GM19455 (cell line): ENCODE results near the gene SLC35E4.
"Not testable (repeated sequence)": the region's sequence is repeated elsewhere in the genome, so short reads cannot be mapped to it uniquely, and the experiment has no call there.

Experiments used
- ATAC-seq: cut with Tn5 transposase; IDR thresholded peaks from one replicate; pipeline ENCODE4 v1.9.1; 2021; ENCODE audit not compliant: unreplicated experiment

The SLC35E4 gene

DNA sequence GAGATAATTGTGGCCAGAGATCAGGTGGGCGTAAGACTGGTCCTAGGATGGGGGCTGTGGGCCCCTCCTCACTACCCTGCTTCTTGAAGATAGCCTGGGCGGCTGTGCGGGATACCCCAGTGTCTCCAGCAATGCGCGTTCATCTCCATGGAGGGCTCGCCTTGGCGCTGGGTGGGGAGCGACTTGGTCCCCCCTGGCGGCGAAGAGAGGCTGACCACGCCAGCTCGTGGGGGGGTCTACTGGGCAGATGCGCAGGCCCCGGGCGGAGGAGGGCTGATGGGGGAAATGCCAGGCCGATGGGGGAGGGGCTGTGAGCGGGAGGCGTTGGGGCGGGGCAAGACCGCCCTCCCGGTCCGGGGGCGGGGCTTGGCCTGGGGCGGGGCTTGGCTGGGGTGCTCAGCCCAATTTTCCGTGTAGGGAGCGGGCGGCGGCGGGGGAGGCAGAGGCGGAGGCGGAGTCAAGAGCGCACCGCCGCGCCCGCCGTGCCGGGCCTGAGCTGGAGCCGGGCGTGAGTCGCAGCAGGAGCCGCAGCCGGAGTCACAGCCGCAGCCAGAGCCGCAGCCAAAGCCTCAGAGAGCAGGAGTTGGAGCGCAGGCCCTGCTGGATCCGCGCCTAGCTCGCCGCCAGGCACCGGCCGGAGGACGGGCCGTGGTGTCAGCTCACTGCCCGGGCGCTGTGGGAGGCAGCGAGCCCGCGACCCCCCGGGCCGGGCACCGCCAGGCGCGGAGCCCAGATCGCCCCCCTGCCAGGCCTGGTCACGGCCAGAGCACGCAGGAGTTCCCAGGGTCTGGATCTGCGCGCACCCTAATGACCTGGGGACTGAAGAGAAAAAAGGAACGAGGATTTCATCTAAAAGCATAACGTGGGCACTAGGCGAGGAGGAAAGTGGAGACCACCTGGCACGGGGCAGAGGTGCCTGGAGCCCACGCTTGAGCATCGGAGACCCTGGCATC, at the start of gene SLC35E4:
Gene SLC35E4 (plus strand): TSS at position 509 of the 953 bp plus-strand sequence. CDS start 670 bp downstream, outside the sequence.
- peak; percentile 61 for ATAC-seq

DNA sequence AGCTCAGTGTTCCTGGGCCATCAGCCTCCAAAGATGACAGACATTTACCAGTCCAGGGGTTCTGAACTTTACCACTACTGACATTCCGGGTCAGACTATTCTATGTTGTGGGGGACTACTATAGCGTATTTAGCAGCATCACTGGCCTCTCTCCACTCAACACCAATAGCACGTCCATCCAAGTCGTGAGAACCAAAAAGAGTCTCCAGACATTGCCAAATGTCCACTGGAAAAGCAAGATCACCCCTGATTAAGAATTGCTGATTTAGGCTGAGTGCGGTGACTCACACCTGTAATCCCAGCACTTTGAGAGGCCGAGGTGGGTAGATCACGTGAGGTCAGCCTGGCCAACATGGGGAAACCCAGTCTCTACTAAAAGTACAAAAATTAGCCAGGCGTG, 49.2 kb upstream of the SLC35E4 start:
- no peak for ATAC-seq

- no peak for ATAC-seq
Measured at GRCh38 chr22:30591191-30591587, 44.4 kb upstream of the SLC35E4 start.

- peak; percentile 97 for ATAC-seq
Measured at GRCh38 chr22:30591588-30592359, 43.8 kb upstream of the SLC35E4 start, which contains the start of gene PES1. Gene PES1, minus strand, starts transcription at chr22:30591910. Its CDS starts 77 bp downstream, at chr22:30591833.

- not testable (repeated sequence) for ATAC-seq
Measured at GRCh38 chr22:30592360-30592713, 43.2 kb upstream of the SLC35E4 start.

- no peak for ATAC-seq
Measured at GRCh38 chr22:30596199-30596598, 39.4 kb upstream of the SLC35E4 start.

- no peak for ATAC-seq
Measured at GRCh38 chr22:30596886-30597285, 38.7 kb upstream of the SLC35E4 start.

DNA sequence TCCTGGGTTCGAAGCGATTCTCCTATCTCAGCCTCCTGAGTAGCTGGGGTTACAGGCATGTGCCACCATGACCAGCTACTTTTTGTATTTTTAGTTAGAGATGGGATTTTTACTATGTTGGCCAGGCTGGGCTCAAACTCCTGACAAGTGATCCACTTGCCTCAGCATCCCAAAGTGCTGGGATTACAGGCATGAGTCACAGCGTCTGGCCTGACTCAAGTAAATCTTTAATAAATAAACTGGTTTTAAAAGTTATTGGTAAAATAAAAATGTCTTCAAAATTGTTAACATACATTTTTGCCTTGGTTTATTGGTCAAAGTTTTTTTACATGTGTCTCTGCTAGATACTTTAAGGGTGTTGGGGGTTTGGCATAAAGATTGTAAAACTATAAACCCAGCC, 36.6 kb upstream of the SLC35E4 start:
- no peak for ATAC-seq

DNA sequence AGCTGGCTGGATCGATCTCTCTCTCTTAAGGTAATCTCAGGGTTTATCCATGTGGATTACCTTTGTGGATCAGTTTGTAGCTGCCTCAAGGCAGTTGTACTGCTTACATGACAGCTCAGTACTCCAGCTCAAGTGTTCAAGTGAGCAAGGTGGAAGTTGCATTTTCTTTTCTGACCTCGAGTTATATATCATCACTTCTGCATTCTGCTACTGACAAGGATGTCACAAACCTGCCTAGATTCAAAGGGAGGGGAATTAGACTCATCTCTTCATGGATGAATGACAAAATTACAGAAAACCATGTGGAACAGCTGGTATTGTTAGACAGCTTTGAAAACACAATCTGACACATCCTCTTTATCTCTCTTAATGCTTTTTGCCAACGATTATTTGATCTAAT, 34.7 kb upstream of the SLC35E4 start:
- ATAC-seq: no peak

DNA sequence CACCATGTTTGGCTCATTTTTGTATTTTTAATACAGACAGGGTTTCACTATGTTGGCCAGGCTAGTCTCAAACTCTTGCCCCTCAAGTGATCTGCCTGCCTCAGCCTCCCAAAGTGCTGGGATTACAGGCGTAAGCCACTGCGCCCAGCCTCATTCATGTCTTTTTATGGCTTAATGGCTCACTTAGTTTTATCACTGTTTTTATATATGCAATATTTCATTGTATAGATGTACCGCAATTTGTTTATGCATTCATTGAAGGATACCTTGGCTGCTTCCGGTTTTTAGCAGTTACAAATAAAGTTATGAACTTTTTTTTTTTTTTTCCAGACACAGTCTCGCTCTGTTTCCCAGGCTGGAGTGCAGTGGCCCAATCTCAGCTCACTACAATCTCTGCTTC, 34.1 kb upstream of the SLC35E4 start:
- no peak for ATAC-seq

GRCh38 chr22:30602049-30602448, 33.5 kb upstream of the SLC35E4 start:
- no peak for ATAC-seq

GRCh38 chr22:30603801-30604200, 31.8 kb upstream of the SLC35E4 start:
- no peak for ATAC-seq

- no peak for ATAC-seq
Measured at GRCh38 chr22:30604723-30605122, 30.9 kb upstream of the SLC35E4 start.

GRCh38 chr22:30605449-30606110, 30.0 kb upstream of the SLC35E4 start:
- ATAC-seq: no peak

GRCh38 chr22:30606455-30607299, 28.9 kb upstream of the SLC35E4 start, which contains the start of gene TCN2:
Gene TCN2, plus strand, starts transcription at chr22:30607174. Its CDS starts 158 bp downstream, at chr22:30607332.
- no peak for ATAC-seq

DNA sequence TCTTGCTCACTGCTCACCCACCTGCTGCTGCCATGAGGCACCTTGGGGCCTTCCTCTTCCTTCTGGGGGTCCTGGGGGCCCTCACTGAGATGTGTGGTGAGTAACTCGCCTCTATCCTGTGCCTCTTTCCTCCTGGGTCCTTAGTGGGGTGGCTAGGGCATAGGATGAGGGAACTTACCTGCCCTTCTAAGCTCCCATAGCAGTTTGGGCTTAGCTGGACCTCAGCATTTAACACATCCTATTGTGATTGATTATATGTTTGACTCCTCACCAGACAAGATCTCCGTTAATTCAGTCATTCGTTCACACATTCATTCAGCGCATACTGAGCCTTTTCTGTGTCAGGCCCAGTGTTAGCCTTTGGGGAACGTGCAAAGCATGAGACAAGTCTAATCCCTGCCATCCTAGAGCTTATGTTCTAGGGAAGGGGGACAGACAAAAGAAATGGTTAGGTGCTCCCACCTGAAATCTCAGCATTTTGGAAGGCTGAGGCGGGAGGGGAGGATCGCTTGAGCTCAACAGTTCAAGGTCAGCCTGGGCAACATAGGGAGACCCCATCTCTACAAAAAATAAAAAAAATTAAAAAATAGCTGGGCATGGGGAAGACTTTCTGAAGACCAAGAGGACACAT, 28.2 kb upstream of the SLC35E4 start:
- ATAC-seq: no peak

GRCh38 chr22:30607939-30608338, 27.6 kb upstream of the SLC35E4 start:
- ATAC-seq: no peak

- no peak for ATAC-seq
Measured at GRCh38 chr22:30609260-30610185, 26.1 kb upstream of the SLC35E4 start.

DNA sequence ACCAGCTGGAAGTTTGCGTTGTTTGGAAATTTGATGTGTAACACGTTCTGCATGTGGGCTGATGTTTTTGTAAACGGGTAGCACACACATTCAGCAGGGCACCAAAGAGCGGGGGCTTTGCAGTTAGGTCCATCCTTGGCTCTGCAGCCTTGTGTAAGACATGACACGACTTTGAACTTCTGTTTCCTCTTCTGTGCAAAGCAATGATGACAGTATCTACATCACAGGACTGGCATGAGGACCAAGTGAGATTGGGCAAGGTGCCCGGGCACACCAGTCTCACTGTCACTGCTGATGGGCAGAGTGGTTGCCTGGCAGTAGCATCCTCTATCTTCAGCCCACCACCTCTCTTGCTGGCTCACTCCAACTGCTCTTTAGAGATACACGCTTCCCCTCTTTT, 25.3 kb upstream of the SLC35E4 start:
- no peak for ATAC-seq
